Nephron progenitor cell (in vitro differentiated cells): ENCODE results near the gene DHRSX.

Source experiments
- DNase-seq: peaks from one replicate; pipeline ENCODE4 v3.0.0; 2021
- H3K27ac Mint-ChIP-seq: 2 replicates; pipeline ENCODE4 v1.8.0; 2021; ENCODE audit warnings: mild to moderate bottlenecking, moderate library complexity, mixed read lengths
- H3K27me3 Mint-ChIP-seq: 2 replicates; pipeline ENCODE4 v1.8.0; 2021; ENCODE audit warnings: mild to moderate bottlenecking, low read depth, mixed read lengths; ENCODE audit not compliant: poor library complexity
- H3K36me3 Mint-ChIP-seq: 2 replicates; pipeline ENCODE4 v1.8.0; 2021; ENCODE audit warnings: low read depth, mixed read lengths
- H3K4me1 Mint-ChIP-seq: 2 replicates; pipeline ENCODE4 v1.8.0; 2021; ENCODE audit warnings: mixed read lengths
- H3K4me3 Mint-ChIP-seq: 2 replicates; pipeline ENCODE4 v1.8.0; 2021; ENCODE audit warnings: mild to moderate bottlenecking, moderate library complexity, mixed read lengths
- H3K9me3 Mint-ChIP-seq: 2 replicates; pipeline ENCODE4 v1.8.0; 2021; ENCODE audit warnings: mild to moderate bottlenecking, moderate library complexity, mixed read lengths
- CTCF ChIP-seq: fragments of 200-600 bp; sonication (generic); IDR thresholded peaks from 2 replicates; pipeline ENCODE4 v1.5.0; 2021; ENCODE audit warnings: antibody characterized with exemption

Gene DHRSX

DNA sequence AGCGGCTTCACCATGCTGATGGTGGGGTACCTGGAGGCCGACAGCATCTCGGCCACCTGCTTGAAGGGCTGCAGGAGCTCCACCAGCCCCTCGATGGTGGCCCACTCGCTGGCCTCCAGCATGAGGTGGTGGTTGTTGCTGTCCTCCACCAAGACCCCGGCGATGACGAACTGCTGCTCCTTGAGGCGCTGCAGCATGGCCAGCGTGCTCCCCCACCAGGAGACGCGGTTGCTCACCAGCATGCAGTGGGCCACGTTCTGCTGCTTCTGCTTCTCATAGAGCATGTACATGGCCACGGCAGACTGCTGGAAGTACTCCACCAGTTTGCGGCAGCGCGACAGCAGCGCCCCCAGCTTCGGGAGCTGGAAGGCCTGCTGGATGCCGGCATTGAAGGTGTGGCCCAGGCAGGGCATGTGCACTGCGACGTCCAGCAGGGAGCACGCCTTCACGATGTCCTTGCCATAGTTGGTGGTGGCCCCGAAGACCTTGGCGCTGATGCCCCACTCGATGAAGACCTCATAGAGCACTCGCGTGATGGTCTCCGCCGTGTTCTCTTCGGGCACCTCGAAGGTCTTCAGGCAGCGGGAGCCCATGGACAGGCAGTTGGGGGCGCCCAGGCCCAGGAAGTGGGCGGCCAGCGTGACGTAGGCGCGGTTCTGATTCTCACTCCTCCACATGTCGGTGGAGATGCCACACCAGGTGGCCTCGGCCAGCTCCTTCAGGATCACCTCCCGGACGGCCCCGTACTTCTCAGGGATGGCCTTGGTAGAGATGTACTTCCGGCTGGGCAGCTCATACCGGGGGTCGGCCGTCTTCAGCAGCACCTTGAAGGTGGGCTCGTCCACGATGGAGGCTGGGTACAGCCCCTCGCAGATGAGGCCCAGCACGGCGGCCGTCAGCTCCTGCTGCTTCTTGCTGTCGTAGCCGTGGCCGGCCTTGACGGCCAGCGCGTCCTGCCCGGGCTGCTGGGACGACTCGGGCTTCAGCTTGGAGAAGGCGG, 11.0 kb downstream of the DHRSX start:
- Mint-ChIP-seq H3K27me3 (no peaks in the 10 kb centered on the region), H3K9me3 (no peaks in the 10 kb centered on the region), H3K36me3 (peaks cover 63% of the 10 kb centered on the region), H3K27ac (no peak overlapping the region), H3K4me3 (no peak overlapping the region), H3K4me1 (peaks cover 27% of the 10 kb centered on the region)
- no peak for DNase-seq
- TF ChIP-seq CTCF, result no peak

GRCh38 chrX:2488621-2489285, 12.0 kb downstream of the DHRSX start:
- no peaks in the 10 kb centered on the region for H3K27me3 Mint-ChIP-seq
- peak overlapping the region; percentile 66 for H3K27ac Mint-ChIP-seq
- H3K36me3 Mint-ChIP-seq, result peaks cover 63% of the 10 kb centered on the region

GRCh38 chrX:2487366-2487765, 13.4 kb downstream of the DHRSX start:
- peaks cover 60% of the 10 kb centered on the region for H3K36me3 Mint-ChIP-seq
- no peaks in the 10 kb centered on the region for H3K9me3 Mint-ChIP-seq
- peaks cover 41% of the 10 kb centered on the region for H3K4me1 Mint-ChIP-seq
- H3K4me3 Mint-ChIP-seq, result no peak overlapping the region
- TF ChIP-seq CTCF, result no peak
- H3K27ac Mint-ChIP-seq, result peak overlapping the region; percentile 94
- no peaks in the 10 kb centered on the region for H3K27me3 Mint-ChIP-seq
- DNase-seq, result no peak

More at GRCh38 chrX:2488621-2489285, 12.0 kb downstream of the DHRSX start:
- DNase-seq, result no peak
- H3K9me3 Mint-ChIP-seq, result no peaks in the 10 kb centered on the region
- H3K4me1 Mint-ChIP-seq, result peaks cover 36% of the 10 kb centered on the region
- no peak for TF ChIP-seq CTCF
- no peak overlapping the region for H3K4me3 Mint-ChIP-seq

DNA sequence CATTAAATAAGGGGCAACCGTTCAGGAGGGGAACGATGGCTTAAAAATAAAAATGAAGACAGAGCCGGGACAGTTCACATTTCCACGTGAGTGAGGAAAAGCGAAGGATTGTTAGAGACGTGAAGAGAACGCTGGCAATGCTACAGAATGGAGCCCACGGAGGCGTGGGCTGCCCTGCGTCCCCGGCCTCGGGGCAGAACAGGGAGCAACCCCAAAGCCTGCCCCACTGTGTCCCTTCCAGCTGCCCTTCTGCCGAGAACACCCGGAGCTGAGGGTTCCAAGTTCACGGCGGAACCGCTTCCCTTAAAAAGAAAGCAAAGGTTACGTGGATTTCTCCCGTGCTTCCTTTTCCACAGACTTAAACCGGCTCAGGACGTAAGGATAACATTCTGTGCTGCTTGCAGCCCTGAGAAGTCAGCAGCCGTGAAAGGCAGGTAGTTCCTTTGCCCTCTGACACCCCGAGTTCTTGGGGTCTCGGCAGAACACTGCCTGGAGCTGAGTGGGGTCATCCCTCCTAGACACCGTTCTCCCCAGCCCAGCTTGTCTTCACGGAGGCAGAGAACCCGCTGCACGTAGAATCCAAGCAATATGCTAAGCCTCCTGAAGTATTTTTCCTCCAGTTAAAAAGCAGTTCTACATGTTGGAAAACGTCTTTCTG, 14.2 kb downstream of the DHRSX start:
- Mint-ChIP-seq H3K9me3 (no peaks in the 10 kb centered on the region), H3K36me3 (peaks cover 54% of the 10 kb centered on the region), H3K4me3 (no peak overlapping the region), H3K4me1 (peaks cover 41% of the 10 kb centered on the region), H3K27me3 (no peaks in the 10 kb centered on the region), H3K27ac (peak overlapping the region; percentile 94)
- no peak for DNase-seq
- TF ChIP-seq CTCF, result no peak

GRCh38 chrX:2485789-2486345, 14.9 kb downstream of the DHRSX start:
- H3K9me3 Mint-ChIP-seq, result no peaks in the 10 kb centered on the region
- peaks cover 47% of the 10 kb centered on the region for H3K36me3 Mint-ChIP-seq
- H3K27me3 Mint-ChIP-seq, result no peaks in the 10 kb centered on the region
- H3K27ac Mint-ChIP-seq, result peak overlapping the region; percentile 92
- TF ChIP-seq CTCF, result no peak
- no peak for DNase-seq
- no peak overlapping the region for H3K4me3 Mint-ChIP-seq
- H3K4me1 Mint-ChIP-seq, result peaks cover 41% of the 10 kb centered on the region
